ENCODE data around the gene ATP2B3.

The ATP2B3 gene

GRCh38 chrX:153622661-153623309 is 105.3 kb downstream of the ATP2B3 start:
- DNase-seq, result no peak

DNA sequence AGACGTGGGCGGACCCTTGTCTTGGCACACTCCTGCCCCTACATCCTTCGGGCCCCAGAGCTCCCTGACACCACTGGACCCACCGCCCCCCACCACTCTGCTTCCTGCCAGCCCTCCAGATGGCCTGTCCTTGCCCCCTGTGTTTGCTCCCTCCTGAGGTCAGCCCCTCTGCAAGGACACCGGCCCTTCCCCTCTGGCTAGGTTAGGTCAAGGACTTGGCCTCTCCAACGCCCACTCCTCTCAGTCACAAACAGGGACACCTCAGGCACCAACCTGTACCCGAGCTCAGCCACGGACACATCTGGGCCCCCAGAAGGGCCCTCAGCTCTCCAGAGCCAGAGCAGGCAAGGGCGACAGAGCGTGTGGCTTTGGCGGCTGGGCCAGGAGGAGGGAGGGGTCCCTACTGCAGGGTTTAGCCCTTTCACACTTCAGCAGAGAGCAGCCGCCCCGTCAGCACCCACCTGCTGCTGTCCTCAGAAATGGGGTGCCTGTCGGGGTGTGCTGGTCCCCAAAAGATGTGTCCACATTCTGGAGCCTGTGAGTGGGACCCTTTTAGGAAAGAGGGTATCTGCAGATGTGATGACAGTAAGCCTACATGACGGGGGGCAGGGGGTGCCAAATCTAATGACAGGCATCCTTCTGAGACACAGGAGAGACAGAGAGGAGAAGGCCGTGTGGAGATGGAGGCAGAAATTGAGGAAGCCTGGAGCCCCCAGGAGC is 106.0 kb downstream of the ATP2B3 start:
- DNase-seq, result no peak

- DNase-seq, result no peak
Observed at GRCh38 chrX:153624196-153625091, 107.0 kb downstream of the ATP2B3 start.

DNA sequence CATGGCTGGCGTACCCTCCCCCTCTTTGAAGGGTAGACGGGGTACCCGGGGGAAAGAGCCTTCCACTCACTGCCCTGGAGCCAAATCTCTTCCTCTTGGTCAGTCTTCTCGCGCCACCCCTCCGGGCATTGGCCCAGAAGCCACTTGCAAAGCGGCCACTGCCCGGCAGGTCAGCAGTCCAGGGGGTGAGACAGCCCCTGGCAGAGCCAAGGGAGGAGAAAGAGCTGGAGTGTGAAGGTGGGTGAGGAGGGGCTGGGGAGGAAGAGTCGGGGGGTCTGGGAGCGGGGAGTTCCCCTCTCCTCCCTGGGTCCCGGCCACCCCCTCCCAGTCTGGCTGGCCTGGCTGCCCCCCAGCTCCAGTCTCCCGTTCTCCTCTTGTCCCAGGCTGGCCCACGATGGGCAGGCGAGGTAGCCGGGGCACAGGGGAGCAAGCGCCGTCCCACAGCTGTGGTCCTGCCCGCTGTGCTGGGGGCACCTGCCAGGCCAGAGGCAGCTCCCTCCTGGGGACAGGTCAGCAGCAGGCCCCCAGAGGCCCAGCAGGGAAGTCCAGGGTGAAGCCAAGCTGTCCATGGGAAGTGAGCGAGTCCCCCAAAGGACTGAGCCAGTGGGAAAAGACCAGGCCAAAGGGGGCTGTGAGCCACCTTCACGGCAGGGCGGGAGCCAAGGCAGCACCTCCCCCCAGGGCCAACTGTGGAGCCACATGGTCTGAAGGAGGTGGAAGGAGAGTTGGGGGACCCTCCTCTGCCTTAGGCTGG is 108.0 kb downstream of the ATP2B3 start:
- no peak for DNase-seq

DNA sequence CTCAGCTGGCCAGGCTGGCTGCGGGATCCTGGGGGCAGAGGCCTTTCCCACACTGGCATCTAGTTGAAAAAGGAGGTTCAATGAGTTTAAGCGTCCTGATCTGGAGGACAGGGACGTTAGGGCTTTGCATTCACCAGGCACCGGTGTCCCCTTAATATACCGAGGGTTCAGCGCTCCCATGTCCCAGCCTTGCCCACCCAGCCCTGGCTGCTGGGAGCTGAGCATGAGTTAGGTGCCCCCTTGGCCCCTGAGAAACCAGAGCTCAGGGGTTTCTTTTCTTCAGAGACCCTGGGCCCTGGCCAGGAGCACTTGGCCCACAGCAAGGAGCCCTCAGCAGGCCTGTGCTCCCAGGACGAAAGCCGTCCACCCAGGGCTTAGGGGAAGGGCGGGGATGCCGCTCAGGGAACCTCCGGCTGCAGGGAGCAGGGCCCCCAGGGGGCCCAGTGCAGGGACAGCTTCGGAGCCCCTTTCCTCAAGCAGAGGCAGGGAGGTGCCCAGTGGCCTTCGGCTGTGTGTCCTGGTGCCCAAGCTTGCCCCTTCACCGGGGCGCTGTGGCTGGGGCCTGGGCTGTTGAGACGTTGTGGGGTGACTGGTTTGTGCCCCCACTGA is 108.7 kb downstream of the ATP2B3 start:
- DNase-seq, result no peak

GRCh38 chrX:153626863-153627674 is 109.6 kb downstream of the ATP2B3 start:
- DNase-seq, result no peak

GRCh38 chrX:153627675-153628111 is 110.3 kb downstream of the ATP2B3 start:
- no peak for DNase-seq

DNA sequence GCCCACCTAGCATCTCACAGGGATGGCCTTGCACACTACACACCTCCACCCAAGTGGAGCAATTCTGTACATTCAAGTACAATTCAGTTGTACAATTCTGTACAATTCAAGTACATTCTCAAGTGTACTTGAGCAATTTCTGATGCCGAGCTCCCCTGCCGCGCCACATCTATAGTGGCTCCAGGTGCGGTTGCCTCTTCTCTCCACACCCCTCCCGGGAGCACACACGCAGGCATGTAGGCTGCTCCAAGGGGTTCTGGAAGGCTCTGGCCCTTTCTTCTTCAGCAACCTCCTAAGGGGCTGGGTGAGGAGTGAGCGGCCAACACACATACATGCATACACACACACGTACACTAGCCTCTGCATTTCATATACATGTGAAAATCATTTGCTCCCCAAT is 110.7 kb downstream of the ATP2B3 start:
- no peak for DNase-seq

DNA sequence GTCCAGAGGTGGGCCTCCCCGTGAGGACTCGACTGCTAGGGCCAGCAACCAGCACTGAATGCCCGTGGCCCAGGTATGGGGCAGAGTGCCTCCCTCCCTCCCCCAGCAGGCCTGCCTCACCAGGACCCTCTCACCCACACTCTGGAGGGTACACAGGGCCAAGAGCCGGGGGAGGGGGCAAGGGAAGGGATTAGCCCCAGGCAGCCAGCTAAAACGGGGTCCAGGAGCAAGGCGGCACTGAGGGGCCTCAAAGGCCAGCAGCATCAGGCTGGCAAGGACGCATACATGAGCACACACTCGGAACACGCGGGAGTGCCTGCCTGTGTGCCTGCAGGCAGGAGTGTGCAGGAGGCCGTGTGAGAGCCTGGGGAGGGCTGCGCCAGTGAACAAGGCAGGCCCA is 111.2 kb downstream of the ATP2B3 start:
- DNase-seq, result no peak

- DNase-seq, result no peak
Observed at GRCh38 chrX:153631346-153631745, 113.9 kb downstream of the ATP2B3 start.

DNA sequence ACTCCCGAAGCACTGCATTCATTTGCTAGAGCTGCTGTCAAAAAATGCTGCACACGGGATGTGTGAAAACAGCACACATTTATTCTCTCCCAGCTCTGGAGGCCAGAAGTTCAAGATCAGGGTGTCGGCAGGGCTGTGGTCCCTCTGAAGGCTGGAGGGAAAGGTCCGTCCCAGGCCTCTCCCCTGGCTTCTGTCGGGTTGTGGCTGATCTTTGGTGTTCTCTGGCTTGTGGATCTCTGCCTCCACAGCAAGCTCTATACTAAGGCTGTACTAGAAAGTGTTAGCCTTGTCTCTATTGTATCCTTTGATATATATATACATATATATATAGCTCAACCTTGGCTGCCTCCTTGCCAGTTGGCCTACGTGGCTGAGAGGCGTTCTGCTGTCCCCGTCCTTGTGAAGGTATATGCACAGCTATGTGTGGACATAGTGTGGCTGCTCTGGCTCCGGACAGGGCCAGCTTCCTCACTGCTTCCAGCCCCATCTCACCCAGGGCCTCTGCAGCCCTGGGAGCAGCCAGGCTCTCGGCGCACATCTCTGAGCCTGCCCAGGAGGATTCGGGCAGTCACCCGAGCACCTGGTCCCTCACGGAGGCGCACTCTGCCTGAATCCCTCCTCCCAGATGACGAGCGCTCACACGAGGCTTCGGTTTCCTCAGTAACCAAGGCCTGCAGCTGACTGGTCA is 114.6 kb downstream of the ATP2B3 start:
- DNase-seq, result no peak

Data from GOT3 (cell line).